Fibroblast of the aortic adventitia (primary cell): ENCODE measurements around the gene SPATA2L. TPM values are rescaled to one million over a fixed set of nuclear protein-coding genes. Genes with fewer than 3 reads are reported as not detected.
"Not testable (repeated sequence)": the region's sequence is repeated elsewhere in the genome, so short reads cannot be mapped to it uniquely, and the experiment has no call there.

Source experiments
- DNase-seq: peaks from one replicate; pipeline ENCODE4 v3.0.0-alpha.2; 2010; ENCODE audit warnings: low read depth
- H3K4me3 ChIP-seq: 2 replicates; pipeline ENCODE4 v1.5.1; 2011; ENCODE audit warnings: low read depth, mild to moderate bottlenecking, control low read depth, low read length, moderate library complexity
- CTCF ChIP-seq: IDR thresholded peaks from 2 replicates; pipeline ENCODE4 v1.5.1; 2011; ENCODE audit warnings: mild to moderate bottlenecking, low read length, control low read depth, inconsistent platforms; ENCODE audit not compliant: insufficient read depth
- total RNA-seq: library from RNA; depleted of rRNA; stranded (reverse); fragments of >200 nt; gene quantifications from 2 replicates; pipeline ENCODE4 v1.2.3, GENCODE V29; 2012; ENCODE audit warnings: low replicate concordance

The SPATA2L gene
- total RNA-seq, 1 donor, result 10.1 TPM

GRCh38 chr16:89693931-89694783 is 7.3 kb downstream of the SPATA2L start:
- no peak for TF ChIP-seq CTCF
- DNase-seq, result no peak
- H3K4me3 ChIP-seq, result no peak overlapping the region

GRCh38 chr16:89693289-89693731 is 8.2 kb downstream of the SPATA2L start:
- no peak overlapping the region for H3K4me3 ChIP-seq
- no peak for TF ChIP-seq CTCF
- DNase-seq, result no peak

GRCh38 chr16:89691986-89692569 is 9.4 kb downstream of the SPATA2L start:
- no peak overlapping the region for H3K4me3 ChIP-seq
- no peak for DNase-seq
- TF ChIP-seq CTCF, result no peak

GRCh38 chr16:89691231-89691985 is 10.1 kb downstream of the SPATA2L start:
- H3K4me3 ChIP-seq, result no peak overlapping the region
- no peak for DNase-seq
- TF ChIP-seq CTCF, result no peak

- no peak overlapping the region for H3K4me3 ChIP-seq
- DNase-seq, result no peak
- no peak for TF ChIP-seq CTCF
Observed at GRCh38 chr16:89690392-89690901, 11.1 kb downstream of the SPATA2L start.

GRCh38 chr16:89689621-89690020 is 11.9 kb downstream of the SPATA2L start:
- H3K4me3 ChIP-seq, DNase-seq: not testable (repeated sequence)

GRCh38 chr16:89689142-89689541 is 12.4 kb downstream of the SPATA2L start:
- no peak overlapping the region for H3K4me3 ChIP-seq
- DNase-seq, result no peak
- TF ChIP-seq CTCF, result no peak
